HepG2 (cell line): ENCODE data around the gene GPC2. TPM values are rescaled to one million over a fixed set of nuclear protein-coding genes. Genes with fewer than 3 reads are reported as not detected.

Experiments used
- ATAC-seq: fragments of 200-7000 bp; cut with Tn5 transposase; 3 replicates; pipeline ENCODE4 v1.9.1; 2020; ENCODE audit warnings: mild to moderate bottlenecking, moderate library complexity
- BruUV-seq: library from RNA; stranded (reverse); fragments of 400-500 nt; replicated peaks from 2 replicates; lab custom pipeline; 2021; lab: Mats Ljungman, UMichigan
- CTCF ChIA-PET: fragments of 300-600 bp; formaldehyde crosslinking; extraction: SDS; loops from one replicate; lab custom pipeline; 2021; ENCODE audit warnings: low total read pairs, inconsistent platforms, low intra/inter-chr PET ratio; lab: Yijun Ruan, JAX
- POLR2A ChIA-PET: fragments of 350-600 bp; sonication (Branson Sonifier 250); formaldehyde crosslinking; loops from one replicate; lab custom pipeline; 2020; ENCODE audit warnings: antibody characterized with exemption, inconsistent platforms; lab: Yijun Ruan, JAX
- DNase-seq: peaks from one replicate; pipeline ENCODE4 v3.0.0-alpha.2; 2015; ENCODE audit warnings: low spot score
- FAIRE-seq: peaks from 3 replicates; lab custom pipeline; 2011; peaks lifted over from hg19 to GRCh38; lab: Jason Lieb, UNC
- H2AFZ ChIP-seq: one replicate; pipeline ENCODE4 v1.6.1; 2011; ENCODE audit warnings: low read length, inconsistent platforms
- H3K27ac ChIP-seq: fragments of 300-600 bp; 3 replicates; pipeline ENCODE4 v1.8.0; 2011; ENCODE audit warnings: mixed run types, mild to moderate bottlenecking, mixed read lengths, low read length, inconsistent platforms; ENCODE audit not compliant: insufficient read depth; ENCODE audit errors: extremely low read length
- H3K27me3 ChIP-seq, 2 experiments: fragments of 200-600 bp in 1 of 2; 2 replicates in 1 of 2; 3 replicates in 1 of 2; pipeline versions ENCODE4 v1.6.0 to v1.8.0; 2011; ENCODE audit warnings: low read length in 2 of 2, mild to moderate bottlenecking in 2 of 2, moderate library complexity in 2 of 2, inconsistent platforms in 1 of 2; ENCODE audit not compliant: insufficient read depth in 2 of 2, control insufficient read depth in 1 of 2
- H3K36me3 ChIP-seq, 2 experiments: fragments of 200-600 bp in 1 of 2; replicated peaks in 1 of 2; 2 replicates in 1 of 2; 3 replicates in 1 of 2; pipeline versions ENCODE4 v1.5.1 to v1.8.0; 2011; ENCODE audit warnings: low read length in 2 of 2, inconsistent platforms in 1 of 2; ENCODE audit not compliant: insufficient read depth in 2 of 2, control insufficient read depth in 1 of 2
- H3K4me1 ChIP-seq: 2 replicates; pipeline ENCODE4 v1.5.1; 2012; ENCODE audit warnings: low read length, inconsistent platforms; ENCODE audit not compliant: insufficient read depth
- H3K4me2 ChIP-seq: 2 replicates; pipeline ENCODE4 v1.6.0; 2011; ENCODE audit warnings: low read depth, low read length, inconsistent platforms
- H3K4me3 ChIP-seq, 3 experiments: fragments of 200-600 bp in 1 of 3; sonication (generic), shearing (Covaris generic) in 1 of 3; replicated peaks in 1 of 3; 2 replicates each; pipeline ENCODE4 v1.5.1; 2011 to 2016; ENCODE audit warnings: low read length in 3 of 3, inconsistent platforms in 2 of 3, low read depth in 2 of 3, mild to moderate bottlenecking in 2 of 3, control low read depth in 1 of 3, mixed read lengths in 1 of 3; ENCODE audit not compliant: insufficient read depth in 1 of 3
- H3K79me2 ChIP-seq: one replicate; pipeline ENCODE4 v1.6.1; 2011; ENCODE audit warnings: low read length, inconsistent platforms; ENCODE audit not compliant: insufficient read depth
- H3K9ac ChIP-seq: 2 replicates; pipeline ENCODE4 v1.6.0; 2011; ENCODE audit warnings: mild to moderate bottlenecking, low read depth, low read length, inconsistent platforms; ENCODE audit not compliant: insufficient read depth
- H3K9me3 ChIP-seq: 2 replicates; pipeline ENCODE4 v1.5.1; 2012; ENCODE audit warnings: mild to moderate bottlenecking, low read length
- H4K20me1 ChIP-seq: 2 replicates; pipeline ENCODE4 v1.6.0; 2011; ENCODE audit warnings: inconsistent platforms, mild to moderate bottlenecking, low read length, moderate library complexity; ENCODE audit not compliant: insufficient read depth
- GTF2F1 ChIP-seq: fragments of 150-350 bp; IDR thresholded peaks from 2 replicates; pipeline ENCODE4 v1.6.1; 2014; ENCODE audit warnings: low read length
- NR2F1 ChIP-seq, 2 experiments: fragments of 450-650 bp in 1 of 2; formaldehyde crosslinking in 1 of 2; IDR thresholded peaks; 2 replicates each; pipeline versions ENCODE4 v1.5.0 to v1.6.1; 2016 to 2020; ENCODE audit warnings: mild to moderate bottlenecking in 1 of 2, missing compliant biosample characterization in 1 of 2, missing genetic modification reagents in 1 of 2, moderate library complexity in 1 of 2
- SNRNP70 ChIP-seq: fragments of 200-400 bp; formaldehyde crosslinking; IDR thresholded peaks from 2 replicates; pipeline ENCODE4 v1.6.1; 2017; ENCODE audit warnings: mild to moderate bottlenecking, low read depth, low read length, moderate library complexity
- ZNF296 ChIP-seq: sonication (generic); formaldehyde crosslinking; conservative IDR thresholded peaks from 2 replicates; pipeline ENCODE4 v1.5.0; 2020; ENCODE audit warnings: mild to moderate bottlenecking, missing genetic modification reagents
- WGBS: methylation state at CpG from one replicate; pipeline ENCODE4 v1.1.6; 2017; ENCODE audit warnings: low lambda C conversion rate; 5-methylcytosine and 5-hydroxymethylcytosine counted together
- in situ Hi-C: cut with HindIII; loops from 2 replicates; pipeline ENCODE4 v1.10.0; 2017; ENCODE audit warnings: low pct_unique_long_range_greater_than_20kb; ENCODE audit not compliant: extremely low pct_ligation_motif_present
- intact Hi-C: fragments of 100-400 bp; cut with micrococcal nuclease; formaldehyde crosslinking; loops from one replicate; pipeline ENCODE4 v1.10.0; 2022; ENCODE audit not compliant: unreplicated experiment
- polyA plus RNA-seq, 8 experiments: library from polyadenylated mRNA; depleted of rRNA in 3 of 8; stranded (reverse) in 7 of 8; unstranded in 1 of 8; fragments of >200 nt; fragmentation: Illumina TruSeq in 4 of 8; extraction: Trizol in 4 of 8; gene quantifications; 2 replicates each; pipeline versions ENCODE4 v1.2.1 to v1.2.3, GENCODE V29; 2011 to 2016; ENCODE audit warnings: low read depth in 4 of 8, missing spikeins in 1 of 8, mixed read lengths in 1 of 8; ENCODE audit not compliant: insufficient read depth in 1 of 8
- total RNA-seq, 5 experiments: library from RNA; depleted of rRNA; stranded (reverse); fragments of >200 nt; fragmentation: Illumina TruSeq; extraction: Trizol; gene quantifications; 2 replicates each; pipeline ENCODE4 v1.2.3, GENCODE V29; 2016; ENCODE audit warnings: low read depth in 1 of 5
- TF ChIP-seq, protein P1 (sequence below): sonication (generic); formaldehyde crosslinking; IDR thresholded peaks from 2 replicates; pipeline ENCODE4 v1.5.0; 2020; ENCODE audit warnings: mild to moderate bottlenecking, missing genetic modification reagents, moderate library complexity
- TF ChIP-seq, protein P2 (sequence below): sonication (generic); formaldehyde crosslinking; IDR thresholded peaks from 2 replicates; pipeline ENCODE4 v1.8.0; 2022; ENCODE audit warnings: low read depth, missing genetic modification reagents
- TF ChIP-seq, protein P3 (sequence below), 2 experiments: sonication (generic) in 1 of 2; formaldehyde crosslinking in 1 of 2; IDR thresholded peaks; 2 replicates each; pipeline versions ENCODE4 v1.5.1 to v1.6.1; 2011 to 2020; ENCODE audit warnings: borderline replicate concordance in 1 of 2, low read depth in 1 of 2, low read length in 1 of 2, mild to moderate bottlenecking in 1 of 2, missing genetic modification reagents in 1 of 2, moderate library complexity in 1 of 2

GPC2 gene
- total and polyA plus RNA-seq, 2 of the 13 experiments (the other 11 are each of a cell fraction or from before 2014, with no cell fraction given) = 0.64 to 0.78 TPM

DNA sequence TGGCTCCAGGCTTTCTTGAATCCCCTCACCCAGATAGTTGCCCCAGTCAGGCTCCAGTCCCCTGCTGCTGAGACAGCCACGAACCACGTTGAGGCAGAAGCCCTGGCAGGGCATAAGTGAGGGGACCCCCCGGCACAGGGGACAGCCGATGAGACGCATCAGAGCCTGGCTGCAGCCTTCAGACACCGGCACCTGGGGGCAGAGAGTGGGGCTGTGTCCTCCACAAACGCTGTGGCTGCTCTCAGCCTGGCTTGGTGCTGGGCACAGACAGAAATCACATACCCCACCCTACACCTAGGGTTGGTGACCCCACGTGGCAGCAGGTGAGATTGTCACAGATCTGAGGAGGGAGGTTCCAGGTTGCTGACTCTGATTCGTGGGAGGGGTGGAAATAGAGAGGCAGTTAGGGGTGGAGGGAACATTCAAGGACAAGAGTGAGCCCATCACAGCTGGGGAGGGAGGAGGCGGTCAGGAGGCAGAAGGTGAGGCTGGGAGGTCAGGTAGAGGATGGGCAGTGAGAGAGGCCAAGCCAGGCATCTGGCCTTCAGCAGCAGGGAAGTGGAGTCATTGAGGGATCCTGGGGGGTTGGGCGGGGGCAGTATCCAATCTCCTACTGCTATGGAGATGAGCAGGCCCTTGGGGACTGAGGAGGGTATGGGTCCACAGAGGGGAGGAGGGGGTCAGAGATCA, 3.2 kb downstream of the GPC2 start:
- ATAC-seq = peak; percentile 5; the same call in 1 of the 3 replicates
- H3K36me3 ChIP-seq = no peaks in the 10 kb centered on the region
- ChIA-PET POLR2A (no interaction called here), CTCF (no interaction called here)
- no peak for FAIRE-seq
- H3K4me3 ChIP-seq = no peak overlapping the region
- in situ Hi-C loops = no loop called here
- H3K79me2 ChIP-seq = no peaks in the 10 kb centered on the region
- DNase-seq = no peak
- no peak overlapping the region for H3K9ac ChIP-seq
- intact Hi-C loops = no loop called here
- H3K27me3 ChIP-seq = peaks cover 3 to 25% of the 10 kb centered on the region in 2 experiments; a peak in 3 of 5 replicates
- WGBS = 56% methylated on average over 8 of the region's 11 CpGs
- no peaks in the 10 kb centered on the region for H3K9me3 ChIP-seq
- no peaks in the 10 kb centered on the region for H4K20me1 ChIP-seq
- H3K4me2 ChIP-seq = no peak overlapping the region
- BruUV-seq = no TSS peak
- H3K27ac ChIP-seq = no peak overlapping the region
- peaks cover 35% of the 10 kb centered on the region for H3K4me1 ChIP-seq
- TF ChIP-seq, protein P1, sequence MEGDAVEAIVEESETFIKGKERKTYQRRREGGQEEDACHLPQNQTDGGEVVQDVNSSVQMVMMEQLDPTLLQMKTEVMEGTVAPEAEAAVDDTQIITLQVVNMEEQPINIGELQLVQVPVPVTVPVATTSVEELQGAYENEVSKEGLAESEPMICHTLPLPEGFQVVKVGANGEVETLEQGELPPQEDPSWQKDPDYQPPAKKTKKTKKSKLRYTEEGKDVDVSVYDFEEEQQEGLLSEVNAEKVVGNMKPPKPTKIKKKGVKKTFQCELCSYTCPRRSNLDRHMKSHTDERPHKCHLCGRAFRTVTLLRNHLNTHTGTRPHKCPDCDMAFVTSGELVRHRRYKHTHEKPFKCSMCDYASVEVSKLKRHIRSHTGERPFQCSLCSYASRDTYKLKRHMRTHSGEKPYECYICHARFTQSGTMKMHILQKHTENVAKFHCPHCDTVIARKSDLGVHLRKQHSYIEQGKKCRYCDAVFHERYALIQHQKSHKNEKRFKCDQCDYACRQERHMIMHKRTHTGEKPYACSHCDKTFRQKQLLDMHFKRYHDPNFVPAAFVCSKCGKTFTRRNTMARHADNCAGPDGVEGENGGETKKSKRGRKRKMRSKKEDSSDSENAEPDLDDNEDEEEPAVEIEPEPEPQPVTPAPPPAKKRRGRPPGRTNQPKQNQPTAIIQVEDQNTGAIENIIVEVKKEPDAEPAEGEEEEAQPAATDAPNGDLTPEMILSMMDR (CRISPR knock-in tag) = peak; percentile 21; the same call in 1 of the 2 replicates
- TF ChIP-seq SNRNP70 = no peak
- TF ChIP-seq, all 625 proteins: peak for 1
- no peak overlapping the region for H2AFZ ChIP-seq

DNA sequence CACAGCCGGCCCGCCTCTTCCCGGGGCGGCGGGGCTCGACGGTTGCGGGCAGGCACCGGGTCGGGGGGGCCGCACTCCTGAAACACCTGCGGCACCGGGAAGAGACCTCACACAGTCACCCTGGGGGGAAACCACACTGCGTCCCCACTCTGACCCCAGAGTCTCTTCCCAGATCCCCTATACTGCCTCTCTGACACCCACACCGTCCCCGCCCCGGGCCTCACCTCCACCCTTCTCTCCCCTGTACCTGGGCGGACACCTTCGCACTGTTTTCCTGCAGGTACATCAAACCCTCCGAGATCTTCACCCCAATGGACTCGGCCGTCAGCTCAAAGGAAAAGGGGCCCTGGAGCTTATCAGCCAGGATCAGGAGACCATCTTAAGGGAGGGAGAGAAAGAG, 5.3 kb downstream of the GPC2 start:
- TF ChIP-seq, protein P2, sequence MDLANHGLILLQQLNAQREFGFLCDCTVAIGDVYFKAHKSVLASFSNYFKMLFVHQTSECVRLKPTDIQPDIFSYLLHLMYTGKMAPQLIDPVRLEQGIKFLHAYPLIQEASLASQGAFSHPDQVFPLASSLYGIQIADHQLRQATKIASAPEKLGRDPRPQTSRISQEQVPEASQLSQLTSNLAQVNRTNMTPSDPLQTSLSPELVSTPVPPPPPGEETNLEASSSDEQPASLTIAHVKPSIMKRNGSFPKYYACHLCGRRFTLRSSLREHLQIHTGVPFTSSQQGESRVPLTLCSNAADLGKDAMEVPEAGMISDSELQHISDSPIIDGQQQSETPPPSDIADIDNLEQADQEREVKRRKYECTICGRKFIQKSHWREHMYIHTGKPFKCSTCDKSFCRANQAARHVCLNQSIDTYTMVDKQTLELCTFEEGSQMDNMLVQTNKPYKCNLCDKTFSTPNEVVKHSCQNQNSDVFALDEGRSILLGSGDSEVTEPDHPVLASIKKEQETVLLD = no peak
- no peak for TF ChIP-seq NR2F1 (CRISPR knock-in tag; IDR thresholded peaks at IDR 0.05)
- TF ChIP-seq ZNF296 (CRISPR knock-in tag) = no peak
- TF ChIP-seq, protein P3, sequence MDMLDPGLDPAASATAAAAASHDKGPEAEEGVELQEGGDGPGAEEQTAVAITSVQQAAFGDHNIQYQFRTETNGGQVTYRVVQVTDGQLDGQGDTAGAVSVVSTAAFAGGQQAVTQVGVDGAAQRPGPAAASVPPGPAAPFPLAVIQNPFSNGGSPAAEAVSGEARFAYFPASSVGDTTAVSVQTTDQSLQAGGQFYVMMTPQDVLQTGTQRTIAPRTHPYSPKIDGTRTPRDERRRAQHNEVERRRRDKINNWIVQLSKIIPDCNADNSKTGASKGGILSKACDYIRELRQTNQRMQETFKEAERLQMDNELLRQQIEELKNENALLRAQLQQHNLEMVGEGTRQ (IDR thresholded peaks at IDR 0.05; ENCODE audit: low read depth, low read length) = no peak
- TF ChIP-seq, protein P3 (CRISPR knock-in tag; IDR thresholded peaks at IDR 0.05; ENCODE audit: borderline replicate concordance) = no peak
- no peak for TF ChIP-seq GTF2F1
- FAIRE-seq = no peak
- CTCF ChIA-PET = no interaction called here
- no peak overlapping the region; a peak in 1 of 6 replicates for H3K4me3 ChIP-seq
- H3K27me3 ChIP-seq = peaks cover 3 to 38% of the 10 kb centered on the region in 2 experiments; a peak in 4 of 5 replicates
- H3K79me2 ChIP-seq = no peaks in the 10 kb centered on the region
- H3K36me3 ChIP-seq = no peaks in the 10 kb centered on the region
- H3K4me1 ChIP-seq = peaks cover 48% of the 10 kb centered on the region
- no peak overlapping the region for H3K4me2 ChIP-seq
- no peak for DNase-seq
- H4K20me1 ChIP-seq = no peaks in the 10 kb centered on the region
- 65% methylated on average over 9 of the region's 22 CpGs for WGBS
- intact Hi-C loops (no loop called here), in situ Hi-C loops (no loop called here)
- no peak; the same call in 2 of the 3 replicates for ATAC-seq
- H3K9me3 ChIP-seq = no peaks in the 10 kb centered on the region
- H2AFZ ChIP-seq = no peak overlapping the region
- no peak overlapping the region for H3K27ac ChIP-seq
- BruUV-seq = no TSS peak
- POLR2A ChIA-PET = no interaction called here
- H3K9ac ChIP-seq = no peak overlapping the region
